Right forelimb (tissue), 1 donor: ENCODE data around the gene PCDHB9.
A peak's percentile ranks its signal among the peaks of the same experiment; 100 is the strongest.
"Not testable (repeated sequence)": the region's sequence is repeated elsewhere in the genome, so short reads cannot be mapped to it uniquely, and the experiment has no call there.

Experiments
- DNase-seq: peaks from one replicate; pipeline ENCODE4 v3.0.0-alpha.2; 2018

The PCDHB9 gene

DNA sequence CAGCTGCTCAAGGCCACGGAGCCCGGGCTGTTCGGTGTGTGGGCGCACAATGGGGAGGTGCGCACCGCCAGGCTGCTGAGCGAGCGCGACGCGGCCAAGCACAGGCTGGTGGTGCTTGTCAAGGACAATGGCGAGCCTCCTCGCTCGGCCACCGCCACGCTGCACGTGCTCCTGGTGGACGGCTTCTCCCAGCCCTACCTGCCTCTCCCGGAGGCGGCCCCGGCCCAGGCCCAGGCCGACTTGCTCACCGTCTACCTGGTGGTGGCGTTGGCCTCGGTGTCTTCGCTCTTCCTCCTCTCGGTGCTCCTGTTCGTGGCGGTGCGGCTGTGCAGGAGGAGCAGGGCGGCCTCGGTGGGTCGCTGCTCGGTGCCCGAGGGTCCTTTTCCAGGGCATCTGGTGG, 2.2 kb downstream of the PCDHB9 start:
- not testable (repeated sequence) for DNase-seq

GRCh38 chr5:141192110-141192725, 5.3 kb downstream of the PCDHB9 start, which contains the start of gene PCDHB10:
PCDHB10 (plus strand) TSS chr5:141192353; CDS start chr5:141192553, 200 bp downstream.
- DNase-seq, result no peak

DNA sequence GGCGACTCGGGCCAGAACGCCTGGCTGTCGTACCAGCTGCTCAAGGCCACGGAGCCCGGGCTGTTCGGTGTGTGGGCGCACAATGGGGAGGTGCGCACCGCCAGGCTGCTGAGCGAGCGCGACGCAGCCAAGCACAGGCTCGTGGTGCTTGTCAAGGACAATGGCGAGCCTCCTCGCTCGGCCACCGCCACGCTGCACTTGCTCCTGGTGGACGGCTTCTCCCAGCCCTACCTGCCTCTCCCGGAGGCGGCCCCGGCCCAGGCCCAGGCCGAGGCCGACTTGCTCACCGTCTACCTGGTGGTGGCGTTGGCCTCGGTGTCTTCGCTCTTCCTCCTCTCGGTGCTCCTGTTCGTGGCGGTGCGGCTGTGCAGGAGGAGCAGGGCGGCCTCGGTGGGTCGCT, 7.4 kb downstream of the PCDHB9 start:
- not testable (repeated sequence) for DNase-seq

DNA sequence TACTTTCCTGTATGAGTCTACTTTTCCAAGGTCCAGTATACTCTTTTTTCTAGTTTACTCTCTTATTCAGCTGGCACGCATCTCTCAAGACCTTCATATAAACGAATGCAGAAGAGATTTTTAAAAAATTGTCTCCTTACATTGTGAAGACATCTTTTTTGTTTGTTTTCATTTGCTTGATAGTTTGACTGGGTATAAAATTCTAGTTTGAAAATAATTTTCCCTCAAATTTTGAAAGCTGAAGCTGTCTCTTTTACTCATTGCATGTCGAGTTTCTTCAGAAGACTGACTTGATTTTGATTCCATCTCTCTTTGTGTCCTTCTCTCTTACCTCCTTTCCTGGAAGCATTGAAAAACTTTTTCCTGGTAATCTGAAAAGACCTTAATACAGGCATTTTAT, 9.4 kb downstream of the PCDHB9 start:
- no peak for DNase-seq

DNA sequence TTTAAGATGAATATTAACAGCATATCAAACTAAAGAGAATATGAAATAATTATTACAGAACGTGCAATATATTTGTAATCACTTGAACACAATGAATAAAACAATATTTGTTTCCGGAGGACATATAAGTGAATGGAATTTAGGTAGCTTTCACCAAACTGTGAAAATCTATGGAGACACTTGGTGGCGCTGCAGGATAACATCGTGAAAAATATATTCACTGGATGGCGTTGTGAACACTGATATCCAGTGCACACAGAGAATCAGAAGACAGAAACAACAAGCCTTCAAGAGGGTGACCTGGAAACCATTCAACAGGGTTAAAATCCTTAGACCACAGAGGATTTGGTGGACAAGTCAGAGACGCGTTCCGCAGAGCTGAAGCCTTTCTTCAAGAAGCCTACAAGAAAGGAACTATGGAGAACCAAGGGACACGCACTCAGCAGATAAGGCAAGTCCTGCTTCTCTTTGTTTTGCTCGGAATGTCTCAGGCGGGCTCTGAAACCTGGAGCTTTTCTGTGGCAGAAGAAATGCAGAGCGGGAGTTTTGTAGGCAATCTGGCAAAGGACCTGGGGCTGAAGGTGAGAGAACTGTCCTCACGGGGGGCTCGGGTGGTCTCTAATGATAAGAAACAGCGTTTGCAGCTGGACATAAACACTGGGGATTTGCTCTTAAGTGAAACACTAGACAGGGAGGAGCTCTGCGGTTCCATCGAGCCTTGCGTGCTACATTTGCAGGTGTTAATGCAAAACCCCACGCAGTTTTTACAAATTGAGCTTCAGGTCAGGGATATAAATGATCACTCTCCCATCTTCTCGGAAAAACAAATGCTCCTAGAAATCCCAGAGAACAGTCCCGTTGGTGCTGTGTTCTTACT, 12.6 kb downstream of the PCDHB9 start, which contains the start of gene PCDHB11:
PCDHB11 (plus strand) TSS at position 269 of the 877 bp plus-strand sequence; CDS start at position 417, 148 bp downstream.
- no peak for DNase-seq

- not testable (repeated sequence) for DNase-seq
These were observed 14.2 kb downstream of the PCDHB9 start for GRCh38 chr5:141201126-141201525.

GRCh38 chr5:141201646-141202045, 14.7 kb downstream of the PCDHB9 start:
- DNase-seq, result not testable (repeated sequence)

DNA sequence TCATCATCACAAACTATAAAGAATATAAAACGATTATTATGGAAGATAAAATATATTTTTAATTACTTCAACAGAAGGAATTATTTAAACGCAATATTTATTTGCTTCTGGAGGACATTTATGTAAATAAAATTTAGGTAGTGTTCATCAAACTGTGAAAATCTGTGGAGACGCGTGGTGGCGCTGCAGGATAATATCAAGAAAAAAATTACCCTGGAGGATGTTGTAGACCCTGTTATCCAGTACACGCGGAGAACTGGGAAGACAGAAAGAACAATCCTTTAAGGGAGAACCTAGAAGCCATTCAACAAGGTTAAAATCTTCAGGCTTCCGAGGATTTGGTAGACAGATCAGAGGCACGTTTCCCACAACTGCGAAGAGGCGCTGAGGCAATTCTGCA, 21.5 kb downstream of the PCDHB9 start, which contains the start of gene PCDHB12:
PCDHB12 (plus strand) TSS at position 242 of the 400 bp plus-strand sequence. CDS start 189 bp downstream, outside the sequence.
- DNase-seq, result no peak

DNA sequence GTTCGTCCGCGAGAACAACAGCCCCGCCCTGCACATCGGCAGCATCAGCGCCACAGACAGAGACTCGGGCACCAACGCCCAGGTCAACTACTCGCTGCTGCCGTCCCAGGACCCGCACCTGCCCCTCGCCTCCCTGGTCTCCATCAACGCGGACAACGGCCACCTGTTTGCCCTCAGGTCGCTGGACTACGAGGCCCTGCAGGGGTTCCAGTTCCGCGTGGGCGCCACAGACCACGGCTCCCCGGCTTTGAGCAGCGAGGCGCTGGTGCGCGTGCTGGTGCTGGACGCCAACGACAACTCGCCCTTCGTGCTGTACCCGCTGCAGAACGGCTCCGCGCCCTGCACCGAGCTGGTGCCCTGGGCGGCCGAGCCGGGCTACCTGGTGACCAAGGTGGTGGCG, 23.3 kb downstream of the PCDHB9 start:
- not testable (repeated sequence) for DNase-seq

DNA sequence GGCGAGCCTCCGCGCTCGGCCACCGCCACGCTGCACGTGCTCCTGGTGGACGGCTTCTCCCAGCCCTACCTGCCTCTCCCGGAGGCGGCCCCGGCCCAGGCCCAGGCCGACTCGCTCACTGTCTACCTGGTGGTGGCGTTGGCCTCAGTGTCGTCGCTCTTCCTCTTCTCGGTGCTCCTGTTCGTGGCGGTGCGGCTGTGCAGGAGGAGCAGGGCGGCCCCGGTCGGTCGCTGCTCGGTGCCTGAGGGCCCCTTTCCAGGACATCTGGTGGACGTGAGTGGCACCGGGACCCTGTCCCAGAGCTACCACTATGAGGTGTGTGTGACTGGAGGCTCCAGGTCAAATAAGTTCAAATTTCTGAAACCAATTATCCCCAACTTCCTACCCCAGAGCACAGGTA, 23.9 kb downstream of the PCDHB9 start:
- DNase-seq, result not testable (repeated sequence)

DNA sequence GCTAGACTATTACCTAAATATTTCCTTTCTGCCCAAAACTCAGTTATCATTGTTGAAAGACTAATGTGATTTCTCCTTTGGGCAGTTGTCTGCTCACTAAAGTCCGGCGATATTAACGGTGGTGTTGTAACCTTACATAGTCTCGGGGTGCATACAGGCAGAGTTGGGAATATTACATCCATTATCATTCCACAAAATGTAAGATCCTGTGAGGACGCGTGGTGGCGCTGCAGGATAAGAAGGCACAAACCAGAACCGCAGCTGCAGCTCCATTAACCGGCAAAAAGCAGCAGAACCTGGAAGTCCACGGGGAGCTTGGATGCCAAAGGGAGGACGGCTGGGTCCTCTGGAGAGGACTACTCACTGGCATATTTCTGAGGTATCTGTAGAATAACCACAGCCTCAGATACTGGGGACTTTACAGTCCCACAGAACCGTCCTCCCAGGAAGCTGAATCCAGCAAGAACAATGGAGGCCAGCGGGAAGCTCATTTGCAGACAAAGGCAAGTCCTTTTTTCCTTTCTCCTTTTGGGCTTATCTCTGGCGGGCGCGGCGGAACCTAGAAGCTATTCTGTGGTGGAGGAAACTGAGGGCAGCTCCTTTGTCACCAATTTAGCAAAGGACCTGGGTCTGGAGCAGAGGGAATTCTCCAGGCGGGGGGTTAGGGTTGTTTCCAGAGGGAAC, 26.8 kb downstream of the PCDHB9 start, which contains the start of gene PCDHB13:
PCDHB13 (plus strand) TSS at position 264 of the 684 bp plus-strand sequence; CDS start at position 469, 205 bp downstream.
- peak; percentile 48 for DNase-seq

DNA sequence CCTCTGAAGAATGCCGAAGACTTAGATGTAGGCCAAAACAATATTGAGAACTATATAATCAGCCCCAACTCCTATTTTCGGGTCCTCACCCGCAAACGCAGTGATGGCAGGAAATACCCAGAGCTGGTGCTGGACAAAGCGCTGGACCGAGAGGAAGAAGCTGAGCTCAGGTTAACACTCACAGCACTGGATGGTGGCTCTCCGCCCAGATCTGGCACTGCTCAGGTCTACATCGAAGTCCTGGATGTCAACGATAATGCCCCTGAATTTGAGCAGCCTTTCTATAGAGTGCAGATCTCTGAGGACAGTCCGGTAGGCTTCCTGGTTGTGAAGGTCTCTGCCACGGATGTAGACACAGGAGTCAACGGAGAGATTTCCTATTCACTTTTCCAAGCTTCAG, 27.6 kb downstream of the PCDHB9 start:
- not testable (repeated sequence) for DNase-seq

DNA sequence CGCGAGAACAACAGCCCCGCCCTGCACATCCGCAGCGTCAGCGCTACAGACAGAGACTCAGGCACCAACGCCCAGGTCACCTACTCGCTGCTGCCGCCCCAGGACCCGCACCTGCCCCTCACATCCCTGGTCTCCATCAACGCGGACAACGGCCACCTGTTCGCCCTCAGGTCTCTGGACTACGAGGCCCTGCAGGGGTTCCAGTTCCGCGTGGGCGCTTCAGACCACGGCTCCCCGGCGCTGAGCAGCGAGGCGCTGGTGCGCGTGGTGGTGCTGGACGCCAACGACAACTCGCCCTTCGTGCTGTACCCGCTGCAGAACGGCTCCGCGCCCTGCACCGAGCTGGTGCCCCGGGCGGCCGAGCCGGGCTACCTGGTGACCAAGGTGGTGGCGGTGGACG, 28.5 kb downstream of the PCDHB9 start:
- not testable (repeated sequence) for DNase-seq

DNA sequence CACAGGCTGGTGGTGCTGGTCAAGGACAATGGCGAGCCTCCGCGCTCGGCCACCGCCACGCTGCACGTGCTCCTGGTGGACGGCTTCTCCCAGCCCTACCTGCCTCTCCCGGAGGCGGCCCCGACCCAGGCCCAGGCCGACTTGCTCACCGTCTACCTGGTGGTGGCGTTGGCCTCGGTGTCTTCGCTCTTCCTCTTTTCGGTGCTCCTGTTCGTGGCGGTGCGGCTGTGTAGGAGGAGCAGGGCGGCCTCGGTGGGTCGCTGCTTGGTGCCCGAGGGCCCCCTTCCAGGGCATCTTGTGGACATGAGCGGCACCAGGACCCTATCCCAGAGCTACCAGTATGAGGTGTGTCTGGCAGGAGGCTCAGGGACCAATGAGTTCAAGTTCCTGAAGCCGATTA, 29.1 kb downstream of the PCDHB9 start:
- not testable (repeated sequence) for DNase-seq

GRCh38 chr5:141223112-141223783, 36.3 kb downstream of the PCDHB9 start, which contains the start of gene PCDHB14:
PCDHB14 (plus strand) TSS chr5:141223343; CDS start chr5:141223506, 163 bp downstream.
- DNase-seq, result no peak

DNA sequence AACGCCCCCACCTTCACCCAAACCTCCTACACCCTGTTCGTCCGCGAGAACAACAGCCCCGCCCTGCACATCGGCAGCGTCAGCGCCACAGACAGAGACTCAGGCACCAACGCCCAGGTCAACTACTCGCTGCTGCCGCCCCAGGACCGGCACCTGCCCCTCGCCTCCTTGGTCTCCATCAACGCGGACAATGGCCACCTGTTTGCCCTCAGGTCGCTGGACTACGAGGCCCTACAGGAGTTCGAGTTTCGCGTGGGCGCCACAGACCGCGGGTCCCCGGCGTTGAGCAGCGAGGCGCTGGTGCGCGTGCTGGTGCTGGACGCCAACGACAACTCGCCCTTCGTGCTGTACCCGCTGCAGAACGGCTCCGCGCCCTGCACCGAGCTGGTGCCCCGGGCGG, 37.9 kb downstream of the PCDHB9 start:
- DNase-seq, result not testable (repeated sequence)

- not testable (repeated sequence) for DNase-seq
These were observed 38.5 kb downstream of the PCDHB9 start for GRCh38 chr5:141225421-141225820.

GRCh38 chr5:141234109-141234667, 47.2 kb downstream of the PCDHB9 start:
- DNase-seq, result no peak

DNA sequence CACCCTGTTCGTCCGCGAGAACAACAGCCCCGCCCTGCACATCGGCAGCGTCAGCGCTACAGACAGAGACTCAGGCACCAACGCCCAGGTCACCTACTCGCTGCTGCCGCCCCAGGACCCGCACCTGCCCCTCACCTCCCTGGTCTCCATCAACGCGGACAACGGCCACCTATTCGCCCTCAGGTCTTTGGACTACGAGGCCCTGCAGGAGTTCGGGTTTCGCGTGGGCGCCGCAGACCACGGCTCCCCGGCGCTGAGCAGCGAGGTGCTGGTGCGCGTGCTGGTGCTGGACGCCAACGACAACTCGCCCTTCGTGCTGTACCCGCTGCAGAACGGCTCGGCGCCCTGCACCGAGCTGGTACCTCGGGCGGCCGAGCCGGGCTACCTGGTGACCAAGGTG, 49.0 kb downstream of the PCDHB9 start:
- not testable (repeated sequence) for DNase-seq

DNA sequence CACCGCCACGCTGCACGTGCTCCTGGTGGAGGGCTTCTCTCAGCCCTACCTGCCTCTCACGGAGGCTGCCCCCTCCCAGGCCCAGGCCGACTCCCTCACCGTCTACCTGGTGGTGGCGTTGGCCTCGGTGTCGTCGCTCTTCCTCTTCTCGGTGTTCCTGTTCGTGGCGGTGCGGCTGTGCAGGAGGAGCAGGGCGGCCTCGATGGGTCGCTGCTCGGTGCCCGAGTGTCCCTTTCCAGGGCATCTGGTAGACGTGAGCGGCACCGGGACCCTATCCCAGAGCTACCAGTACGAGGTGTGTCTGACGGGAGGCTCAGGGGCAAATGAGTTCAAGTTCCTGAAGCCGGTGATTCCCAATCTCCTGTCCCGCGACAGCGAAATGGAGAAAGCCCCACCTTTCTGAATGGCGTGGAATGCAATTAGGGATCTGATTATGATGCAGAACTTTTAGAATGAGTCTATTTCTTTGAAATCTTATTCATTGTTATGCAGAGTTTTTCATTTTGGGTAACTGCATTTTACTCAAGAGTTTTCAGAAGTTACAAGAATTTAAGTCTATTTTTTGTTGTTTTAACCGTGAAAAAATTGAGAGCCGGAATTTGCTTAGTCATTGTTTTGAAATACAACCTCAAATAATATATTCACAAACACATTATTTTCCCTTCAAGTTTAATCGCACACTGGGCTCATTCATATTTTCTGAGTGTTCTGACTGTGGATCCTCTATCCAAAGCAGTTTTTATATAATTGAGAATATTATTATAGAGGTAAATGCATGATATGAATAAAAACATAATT, 49.8 kb downstream of the PCDHB9 start:
- DNase-seq, result no peak
